HG03469 (cell line): ENCODE measurements around the gene AKAP1.

ENCODE experiments used
- ATAC-seq: cut with Tn5 transposase; IDR thresholded peaks from one replicate; pipeline ENCODE4 v1.9.1; 2021; ENCODE audit warnings: mild to moderate bottlenecking, moderate library complexity, moderate number of reproducible peaks; ENCODE audit not compliant: unreplicated experiment

Gene AKAP1

GRCh38 chr17:57125866-57126265, 40.8 kb downstream of the AKAP1 start:
- no peak for ATAC-seq

GRCh38 chr17:57130708-57131461, 45.8 kb downstream of the AKAP1 start:
- no peak for ATAC-seq

GRCh38 chr17:57132663-57133062, 47.6 kb downstream of the AKAP1 start:
- no peak for ATAC-seq

- ATAC-seq = no peak
Observed at GRCh38 chr17:57133486-57133885, 48.4 kb downstream of the AKAP1 start.

GRCh38 chr17:57135026-57135788, 50.2 kb downstream of the AKAP1 start:
- no peak for ATAC-seq

DNA sequence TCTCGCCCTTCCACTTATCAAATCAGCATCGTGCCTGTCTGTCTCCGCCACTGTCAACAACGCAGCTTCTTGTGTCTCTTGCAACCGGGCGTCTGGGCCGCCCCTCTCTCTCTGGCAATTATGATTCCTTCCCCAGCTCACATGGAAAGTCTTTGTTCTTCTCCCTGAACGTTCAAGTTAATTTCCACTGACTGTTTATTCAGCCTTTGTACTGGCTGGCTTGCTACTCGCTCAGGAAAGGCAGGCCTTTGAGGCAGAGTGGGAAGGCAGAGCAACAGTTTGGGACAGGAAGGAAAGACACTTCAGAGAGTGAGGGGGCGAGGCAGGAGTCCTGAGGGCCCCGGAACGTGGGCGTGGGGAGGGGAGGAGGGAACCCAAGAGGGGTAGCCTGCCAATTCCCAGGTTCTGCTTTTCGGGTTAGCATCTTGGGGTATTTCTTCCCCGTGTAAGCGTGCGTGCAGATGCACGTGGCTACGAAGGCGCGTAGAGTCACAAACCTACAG, 50.8 kb downstream of the AKAP1 start:
- no peak for ATAC-seq

DNA sequence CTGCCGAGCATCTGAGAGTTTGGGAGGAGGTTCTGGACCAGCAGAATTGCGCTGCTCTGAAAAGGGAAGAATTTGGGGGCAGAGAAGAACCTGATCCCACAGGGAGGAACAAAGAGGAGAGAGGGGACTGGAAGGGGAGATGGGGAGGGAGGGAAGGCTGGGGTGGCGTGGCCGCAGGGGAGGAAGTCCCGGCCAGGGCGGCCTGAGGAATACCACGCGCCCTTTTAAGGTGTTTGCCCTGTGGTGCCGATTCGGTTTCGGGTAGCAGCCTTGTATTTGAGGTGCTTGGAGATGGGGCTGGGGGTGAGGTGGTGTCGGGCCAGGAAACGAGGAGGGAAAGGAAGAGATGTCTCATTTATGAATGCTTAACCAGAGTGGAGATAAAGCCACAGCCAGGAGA, 51.3 kb downstream of the AKAP1 start:
- no peak for ATAC-seq

GRCh38 chr17:57138030-57138911, 53.2 kb downstream of the AKAP1 start:
- ATAC-seq = no peak

GRCh38 chr17:57138956-57139576, 54.0 kb downstream of the AKAP1 start:
- no peak for ATAC-seq

DNA sequence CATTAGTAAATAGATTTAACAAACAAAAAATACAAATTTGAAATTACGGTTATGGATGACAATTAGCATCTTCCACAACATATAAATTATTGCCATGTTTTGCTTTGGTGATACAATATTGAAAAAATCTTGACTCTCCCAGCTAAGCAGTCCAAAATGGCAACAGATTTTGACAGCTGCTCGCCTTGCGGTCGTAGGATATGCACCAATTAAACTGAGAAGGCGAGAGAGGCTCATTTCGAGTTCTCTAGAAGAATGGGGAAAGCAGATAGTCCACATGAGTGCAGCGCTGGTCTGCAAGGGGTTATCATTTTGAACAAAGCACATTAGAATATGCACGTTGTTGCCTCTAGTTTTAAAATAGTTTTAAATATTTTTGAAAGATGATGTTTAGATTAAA, 55.3 kb downstream of the AKAP1 start:
- ATAC-seq = no peak

DNA sequence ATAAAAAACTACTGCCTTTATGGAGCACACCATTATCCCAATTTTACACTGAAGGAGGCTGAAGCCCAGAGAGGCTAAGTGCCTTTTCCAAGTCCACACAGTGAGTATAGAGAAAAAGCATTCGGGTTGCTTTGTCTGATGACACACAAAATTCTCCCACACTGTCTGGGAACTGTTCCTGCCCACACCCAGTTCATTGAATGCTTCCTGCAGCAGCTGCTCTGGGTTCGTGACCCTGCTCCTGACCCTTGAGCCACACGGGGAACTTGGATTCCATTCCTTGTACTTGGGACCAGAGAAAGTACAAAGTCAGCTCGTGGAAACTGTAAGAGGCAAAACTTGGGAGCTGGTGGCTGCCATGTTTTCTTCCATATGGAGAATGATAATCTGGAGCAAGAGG, 57.9 kb downstream of the AKAP1 start:
- no peak for ATAC-seq

DNA sequence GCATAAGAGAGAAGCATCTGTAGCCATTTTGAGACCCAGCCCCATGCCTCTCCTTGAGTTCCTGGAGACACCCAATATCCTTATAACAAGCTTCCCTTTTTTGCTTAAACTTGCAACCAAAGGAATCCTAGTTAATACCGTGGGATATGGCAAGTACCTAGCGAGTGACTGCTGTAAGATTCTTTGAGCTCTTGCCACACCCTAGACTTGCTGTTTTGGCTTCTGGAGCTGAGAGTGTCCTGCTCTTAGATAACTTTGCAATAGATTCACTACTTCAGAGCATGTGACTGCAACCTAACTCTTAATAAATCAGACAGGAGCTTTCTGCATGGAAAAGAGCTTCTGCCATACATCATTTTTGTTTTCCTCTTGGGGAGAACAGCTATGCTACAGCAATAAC, 58.3 kb downstream of the AKAP1 start:
- no peak for ATAC-seq

GRCh38 chr17:57143919-57144318, 58.9 kb downstream of the AKAP1 start:
- ATAC-seq = no peak

DNA sequence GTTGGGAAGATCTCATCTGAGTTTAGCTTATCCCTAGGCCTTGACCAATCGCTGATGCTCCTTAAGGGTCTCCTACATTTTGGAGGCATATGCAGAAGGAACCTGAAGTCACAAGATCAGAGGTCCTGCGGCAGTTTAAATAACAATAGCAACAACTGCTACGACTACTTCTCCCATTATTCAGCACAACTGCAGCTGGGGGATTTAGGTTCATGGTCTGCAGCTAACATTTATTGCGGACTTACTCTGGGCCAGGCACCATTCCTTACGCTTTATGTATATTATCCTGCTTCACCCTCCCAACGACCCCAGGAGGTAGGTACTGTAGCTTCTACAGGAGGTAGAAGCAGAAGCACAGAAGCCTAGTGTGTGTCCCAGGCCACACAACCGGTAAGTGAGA, 59.5 kb downstream of the AKAP1 start:
- no peak for ATAC-seq

GRCh38 chr17:57145347-57145746, 60.3 kb downstream of the AKAP1 start:
- no peak for ATAC-seq

DNA sequence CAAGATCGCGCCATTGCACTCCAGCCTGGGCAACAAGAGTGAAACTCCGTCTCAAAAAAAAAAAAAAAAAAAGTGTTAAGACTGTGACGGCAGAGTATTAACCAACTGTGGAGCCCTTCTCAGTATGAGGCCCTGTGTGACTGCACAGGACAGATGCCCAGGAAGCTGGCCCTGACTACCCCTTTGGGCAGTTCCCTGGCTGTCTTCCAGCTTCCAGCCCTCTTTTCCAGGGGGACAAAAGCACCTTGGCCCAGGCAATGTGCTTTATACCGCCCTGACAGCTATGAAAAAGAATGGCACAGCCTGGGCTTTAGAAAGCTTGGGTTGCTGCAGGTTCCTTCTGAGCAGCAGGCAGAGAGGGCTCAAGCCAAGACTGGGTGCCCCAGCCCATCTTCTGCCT, 61.2 kb downstream of the AKAP1 start:
- ATAC-seq = no peak

DNA sequence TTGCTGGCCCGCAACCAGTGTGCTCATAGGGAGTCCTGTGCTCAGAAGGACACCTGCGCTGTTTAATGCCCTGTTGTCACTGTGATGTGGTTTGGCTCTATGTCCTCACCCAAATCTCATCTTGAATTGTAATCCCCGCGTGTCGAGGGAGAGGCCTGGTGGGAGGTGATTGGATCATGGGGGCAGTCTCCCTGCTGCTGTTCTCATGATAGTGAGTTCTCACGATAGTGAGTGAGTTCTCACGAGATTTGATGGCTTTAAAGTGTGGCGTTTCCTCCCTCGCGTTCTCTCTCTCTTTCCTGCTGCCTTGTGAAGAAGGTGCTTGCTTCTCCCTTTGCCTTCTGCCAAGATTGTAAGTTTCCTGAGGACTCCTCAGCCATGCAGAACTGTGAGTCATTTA, 66.8 kb downstream of the AKAP1 start:
- no peak for ATAC-seq

DNA sequence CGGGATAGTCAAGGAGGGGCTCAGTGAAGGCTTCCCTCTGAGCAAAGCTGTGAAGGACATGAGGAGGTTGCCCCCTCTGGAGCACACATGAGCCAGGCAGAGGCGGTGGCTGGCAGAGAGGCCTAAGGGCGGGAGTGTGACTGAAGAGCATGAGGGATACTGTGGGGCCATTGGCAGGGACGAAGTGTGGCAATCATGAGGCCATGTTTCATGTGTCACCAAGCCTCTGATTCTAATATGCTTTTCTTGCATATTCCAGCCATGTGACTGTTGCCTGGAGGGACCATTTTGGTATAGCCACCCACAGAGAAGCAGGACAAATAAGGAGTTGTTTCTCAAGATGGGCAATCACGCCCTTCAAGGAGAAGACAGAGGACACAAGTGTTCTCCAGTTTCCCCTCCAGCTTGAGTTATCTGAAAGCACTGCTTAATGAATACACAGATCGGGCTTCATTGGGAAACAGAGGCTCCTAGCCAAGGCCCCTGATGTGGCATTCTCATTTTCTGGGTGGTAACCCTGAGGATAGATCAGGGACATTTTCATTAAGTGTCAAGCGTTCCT, 68.0 kb downstream of the AKAP1 start:
- ATAC-seq = no peak

GRCh38 chr17:57154921-57155320, 69.9 kb downstream of the AKAP1 start:
- ATAC-seq = no peak

DNA sequence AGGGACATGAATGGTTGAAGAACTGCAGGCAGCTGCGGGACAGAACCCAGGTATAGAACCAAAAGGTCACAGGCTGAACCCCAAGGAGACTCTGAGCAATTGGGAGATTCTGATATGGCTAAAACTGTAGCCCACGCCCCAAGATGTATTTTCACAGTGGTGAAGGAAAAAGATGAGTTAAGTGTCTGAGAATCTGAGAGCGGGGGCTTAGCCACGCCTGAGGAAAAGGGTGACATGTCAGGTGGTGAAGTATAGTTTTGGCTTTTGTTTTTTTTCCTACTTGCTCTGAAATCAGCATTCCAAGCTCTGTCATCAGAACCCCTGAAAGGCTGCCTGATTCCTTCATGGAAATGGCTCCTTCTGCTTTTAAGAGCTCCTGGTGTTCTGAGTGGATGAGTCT, 73.3 kb downstream of the AKAP1 start:
- no peak for ATAC-seq
